IPS DF 4.7 (cell line): ENCODE results near the gene MAST1.
"Not testable (repeated sequence)": the region's sequence is repeated elsewhere in the genome, so short reads cannot be mapped to it uniquely, and the experiment has no call there.

Experiments used
- DNase-seq: peaks from one replicate; pipeline ENCODE4 v3.0.0-alpha.2; 2013; ENCODE audit warnings: low spot score; ENCODE audit errors: extremely low read depth

Gene MAST1

DNA sequence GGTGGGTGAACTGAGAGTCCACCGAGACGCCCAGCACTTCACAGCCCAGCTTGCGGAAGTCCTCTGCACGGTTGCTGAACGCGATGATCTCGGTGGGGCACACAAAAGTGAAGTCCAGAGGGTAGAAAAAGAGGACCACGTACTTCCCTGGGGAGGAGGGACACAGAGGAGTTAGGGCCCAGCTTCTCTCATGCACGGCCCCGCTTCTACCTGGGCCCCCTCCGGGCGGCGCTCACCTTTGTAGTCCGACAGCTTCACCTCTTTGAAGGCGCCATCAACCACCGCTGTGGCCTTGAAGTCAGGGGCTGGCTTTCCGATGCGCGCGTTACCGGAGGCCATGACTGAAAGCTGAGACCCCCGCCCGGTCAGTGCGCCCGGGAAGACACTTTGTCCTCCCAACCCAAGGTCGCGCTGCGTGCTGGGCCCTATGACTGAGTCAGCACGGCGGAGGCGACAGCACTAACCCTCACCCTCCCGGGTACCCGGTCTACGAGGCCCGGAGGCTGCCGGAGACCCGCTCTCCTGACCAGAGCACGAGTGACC is 37.3 kb upstream of the MAST1 start:
- DNase-seq = no peak

DNA sequence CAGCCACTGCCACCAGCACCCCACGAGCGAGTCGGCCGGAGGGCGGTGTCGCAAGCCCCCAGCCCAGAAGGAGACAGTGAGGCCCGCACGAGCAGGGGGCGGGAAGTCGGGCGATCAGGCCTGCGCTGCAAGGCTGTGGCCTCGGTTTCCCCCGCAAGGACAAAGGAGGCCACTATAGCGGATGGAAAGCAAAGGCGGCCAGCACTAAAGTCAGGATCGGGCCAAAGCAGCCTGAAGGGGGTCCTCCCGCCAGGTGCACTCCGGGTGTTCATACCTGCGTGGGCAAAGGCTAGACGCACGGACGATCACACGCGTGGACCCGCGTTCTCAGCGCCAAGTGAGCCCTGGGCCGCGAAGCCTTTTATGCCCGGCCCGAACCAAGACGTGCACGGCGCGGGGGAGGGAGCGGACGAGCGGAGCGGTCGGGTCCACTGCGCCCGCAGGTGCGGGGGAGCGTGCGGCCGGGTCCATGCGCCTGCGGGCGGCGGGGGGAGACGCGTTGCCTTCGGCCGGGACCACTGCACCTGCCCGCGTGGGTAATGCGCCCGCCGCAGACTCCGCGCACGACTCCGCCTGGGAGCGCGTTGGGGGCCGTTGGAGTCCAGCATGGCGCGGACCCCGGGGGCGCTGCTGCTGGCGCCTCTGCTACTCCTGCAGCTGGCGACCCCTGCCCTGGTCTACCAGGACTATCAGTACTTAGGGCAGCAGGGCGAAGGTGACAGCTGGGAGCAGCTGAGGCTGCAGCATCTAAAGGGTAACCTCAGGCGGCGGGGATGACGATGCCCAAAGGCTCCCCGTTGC is 36.6 kb upstream of the MAST1 start, which contains the start of the genes PRDX2 and THSD8:
PRDX2 (minus strand) TSS at position 335 of the 801 bp plus-strand sequence. CDS start 539 bp downstream, outside the sequence.
THSD8 (plus strand) TSS at position 604 of the 801 bp plus-strand sequence; CDS start at position 607, 3 bp downstream.
- DNase-seq = no peak

DNA sequence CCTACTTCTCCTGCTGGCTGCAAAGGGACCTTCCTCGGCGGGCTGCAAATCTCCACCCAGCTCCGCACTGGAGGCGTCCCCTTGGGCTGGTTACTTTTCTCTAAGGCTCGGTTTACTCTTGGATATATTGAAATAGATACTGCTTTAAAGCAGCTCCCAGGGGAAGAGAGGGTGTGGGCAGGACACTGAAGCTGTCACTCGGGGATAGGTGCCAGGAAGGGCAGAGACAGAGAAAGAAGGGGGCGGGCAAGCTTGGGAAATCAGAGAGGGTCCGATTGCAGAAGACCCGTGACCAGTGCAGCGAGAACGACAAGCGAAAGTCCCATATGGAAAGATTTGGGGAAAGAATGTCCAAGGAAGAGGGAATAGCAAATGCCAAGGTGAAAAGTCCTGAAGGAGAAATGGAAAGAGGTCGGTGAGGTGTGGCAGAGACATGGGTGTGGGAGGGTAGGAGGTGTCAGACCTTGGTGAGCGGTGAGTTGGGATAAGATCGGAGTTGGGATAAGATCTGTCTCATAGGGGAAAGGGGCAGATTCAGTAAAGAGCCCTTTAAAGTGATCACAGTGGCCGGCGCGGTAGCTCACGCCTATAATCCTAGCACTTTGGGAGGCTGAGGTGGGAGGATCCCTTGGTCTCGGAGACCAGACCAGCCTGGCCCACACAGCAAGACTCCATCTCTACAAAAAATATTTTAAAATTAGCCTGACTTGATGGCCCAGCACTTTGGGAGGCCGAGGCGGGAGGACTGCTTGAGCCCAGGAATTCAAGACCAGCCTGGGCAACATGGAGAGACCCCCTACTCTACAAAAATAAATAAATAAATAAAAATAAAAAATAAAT is 35.8 kb upstream of the MAST1 start:
- no peak for DNase-seq

DNA sequence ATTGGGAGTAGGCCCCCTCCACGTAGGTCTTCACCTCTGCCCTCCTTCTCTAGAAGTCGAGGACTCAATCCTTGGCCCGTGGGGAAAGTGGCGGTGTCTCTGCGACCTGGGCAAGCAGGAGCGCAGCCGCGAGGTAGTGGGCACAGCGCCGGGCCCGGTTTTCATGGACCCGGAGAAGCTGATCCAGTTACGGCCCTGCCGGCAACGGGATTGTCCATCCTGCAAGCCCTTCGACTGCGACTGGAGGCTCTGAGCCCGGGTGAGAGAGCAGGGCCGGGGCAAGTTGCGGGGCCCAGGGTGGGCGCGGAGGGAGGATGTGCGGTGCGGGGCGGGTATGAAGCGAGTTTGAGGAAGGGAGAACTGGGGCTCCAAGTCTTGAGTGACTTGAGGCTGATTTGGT is 34.3 kb upstream of the MAST1 start:
- no peak for DNase-seq

DNA sequence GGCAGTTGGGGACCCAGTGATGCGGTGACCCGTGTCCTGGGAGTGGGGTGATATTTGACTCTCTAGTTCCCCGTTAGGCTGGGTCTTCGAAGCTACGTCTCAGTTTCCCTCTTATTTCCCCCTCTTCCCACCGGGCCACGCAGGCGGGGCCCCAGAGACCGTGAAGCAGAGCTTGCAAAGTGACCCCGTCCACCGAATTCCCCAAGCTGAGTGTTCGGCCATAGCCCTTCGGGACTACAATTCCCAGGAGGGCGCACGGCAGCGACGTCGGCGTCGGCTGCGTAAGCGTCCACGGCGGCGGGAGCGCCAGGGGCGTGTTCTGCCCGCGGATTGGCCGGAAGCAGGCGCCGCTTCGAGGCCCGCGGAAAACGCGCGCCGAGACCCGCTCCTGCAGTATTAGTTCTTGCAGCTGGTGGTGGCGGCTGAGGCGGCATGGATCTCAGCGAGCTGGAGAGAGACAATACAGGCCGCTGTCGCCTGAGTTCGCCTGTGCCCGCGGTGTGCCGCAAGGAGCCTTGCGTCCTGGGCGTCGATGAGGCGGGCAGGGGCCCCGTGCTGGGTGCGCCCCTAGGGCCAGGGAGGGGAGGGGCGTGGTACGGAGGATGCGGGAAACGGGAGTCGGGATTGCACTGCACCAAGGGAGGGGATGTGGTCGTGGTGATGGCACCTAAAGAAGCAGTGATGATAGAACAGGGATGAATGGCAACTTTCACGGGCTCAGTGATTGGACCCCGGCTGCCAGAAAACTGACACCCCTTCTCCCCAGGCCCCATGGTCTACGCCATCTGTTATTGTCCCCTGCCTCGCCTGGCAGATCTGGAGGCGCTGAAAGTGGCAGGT is 31.9 kb upstream of the MAST1 start, which contains the start of gene RNASEH2A:
RNASEH2A (plus strand) TSS at position 343 of the 840 bp plus-strand sequence; CDS start at position 433, 90 bp downstream.
- no peak for DNase-seq

DNA sequence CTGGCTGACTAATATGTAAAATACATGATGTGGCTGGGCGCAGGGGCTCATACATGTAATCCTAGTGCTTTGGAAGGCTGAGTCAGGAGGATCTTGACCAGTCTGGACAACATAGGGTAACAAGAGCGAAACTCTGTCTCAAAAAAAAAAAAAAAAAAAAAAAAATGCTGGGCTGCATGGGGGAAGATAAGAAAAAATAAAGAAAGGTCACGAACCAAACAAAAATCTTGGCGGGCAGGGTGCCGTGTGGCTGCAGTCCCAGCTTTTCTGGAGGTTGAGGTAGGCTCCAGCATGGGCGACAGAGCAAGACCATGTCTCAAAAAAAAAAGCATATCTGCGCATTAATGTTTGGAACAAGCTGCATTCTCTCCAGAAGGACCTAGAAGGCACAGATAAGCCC is 23.2 kb upstream of the MAST1 start:
- DNase-seq = no peak

DNA sequence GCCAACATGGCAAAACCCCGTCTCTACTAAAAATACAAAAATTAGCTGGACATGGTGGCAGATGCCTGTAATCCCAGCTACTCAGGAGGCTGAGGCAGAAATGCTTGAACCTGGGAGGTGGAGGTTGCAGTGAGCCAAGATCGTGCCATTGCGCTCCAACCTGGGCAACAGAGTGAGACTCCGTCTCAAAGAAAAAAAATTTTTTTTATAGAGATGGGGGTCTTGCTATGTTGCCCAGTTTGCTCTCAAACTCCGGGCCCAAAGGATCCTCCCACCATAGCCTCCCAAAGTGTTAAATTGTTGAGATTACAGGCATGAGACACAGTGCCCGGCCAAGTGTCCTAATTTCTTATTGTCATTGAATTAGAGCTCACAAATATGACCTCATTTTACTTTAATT is 21.1 kb upstream of the MAST1 start:
- not testable (repeated sequence) for DNase-seq

DNA sequence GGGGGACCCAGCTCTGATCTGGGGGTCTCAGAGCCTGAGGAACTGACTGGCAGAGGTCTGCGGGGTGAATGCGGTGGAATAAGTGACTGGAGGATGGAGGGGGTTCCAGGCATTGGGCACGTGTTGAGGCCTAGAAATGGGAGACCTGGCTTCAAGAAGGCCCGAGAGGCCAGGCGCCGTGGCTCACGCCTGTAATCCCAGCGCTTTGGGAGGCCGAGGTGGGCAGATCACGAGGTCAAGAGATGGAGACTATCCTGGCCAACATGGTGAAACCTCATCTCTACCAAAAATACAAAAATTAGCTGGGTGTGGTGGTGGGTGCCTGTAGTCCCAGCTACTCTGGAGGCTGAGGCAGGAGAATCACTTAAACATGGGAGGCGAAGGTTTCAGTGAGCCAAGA is 20.5 kb upstream of the MAST1 start:
- DNase-seq = not testable (repeated sequence)

DNA sequence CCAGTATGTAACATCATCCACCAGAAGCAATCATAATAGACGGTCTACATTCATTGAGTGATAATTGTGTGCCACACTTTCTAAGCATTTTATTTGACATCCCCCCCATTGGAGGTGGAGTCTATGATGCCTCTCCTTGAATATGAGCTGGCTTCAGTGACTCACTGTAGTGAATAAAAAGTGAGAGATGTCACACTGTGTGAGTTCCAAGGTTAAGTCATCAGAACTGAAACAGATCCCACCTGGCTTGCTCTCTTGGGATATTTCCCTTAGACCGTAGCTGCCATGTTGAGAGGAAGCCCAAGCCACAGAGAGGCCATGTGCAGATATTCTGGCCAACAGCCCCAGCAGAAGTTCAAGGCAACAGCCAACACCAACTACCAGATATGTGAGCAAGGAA is 16.6 kb upstream of the MAST1 start:
- no peak for DNase-seq

DNA sequence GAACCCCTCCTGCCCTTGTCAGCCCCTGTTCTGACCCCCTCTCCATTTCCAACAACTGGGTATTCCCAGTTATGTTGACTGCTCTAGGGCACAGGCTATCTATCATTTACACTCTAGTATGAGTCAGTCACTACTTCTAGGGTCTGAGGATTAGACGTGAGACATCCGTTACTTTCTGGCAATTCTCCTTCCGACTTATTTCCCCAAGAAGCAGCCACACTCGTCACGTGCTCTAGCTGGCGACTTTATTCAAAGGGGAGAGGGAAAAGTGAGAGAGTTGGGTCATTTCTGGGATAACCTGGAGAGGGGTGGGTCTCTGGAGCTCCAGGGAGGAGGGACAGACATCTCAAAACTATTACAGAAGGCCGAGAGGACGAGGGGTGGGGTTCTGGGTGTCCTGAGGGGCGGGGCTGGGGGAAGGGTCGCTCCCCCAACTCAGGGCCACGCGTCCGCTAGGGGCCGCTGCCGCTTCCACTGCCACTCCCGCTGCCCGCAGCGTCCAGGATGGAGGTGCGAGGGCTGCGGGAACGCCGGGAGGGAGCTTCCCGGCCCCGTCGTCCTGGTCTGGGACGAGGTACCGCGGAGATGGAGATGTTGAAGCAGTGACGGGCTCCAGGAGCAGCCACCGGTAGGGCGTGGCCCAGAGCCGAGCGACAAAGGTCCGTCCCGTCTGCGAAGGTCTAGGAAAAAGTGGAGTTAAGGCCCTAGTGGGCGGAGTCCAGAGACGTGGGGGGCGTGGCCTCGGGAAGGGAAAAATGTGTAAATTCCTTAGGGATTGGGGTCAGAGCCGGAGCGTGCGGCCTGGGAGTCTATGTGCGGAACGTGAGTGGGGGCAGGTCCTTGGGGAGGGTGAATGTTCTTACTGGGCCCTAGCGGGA is 12.8 kb upstream of the MAST1 start:
- no peak for DNase-seq

DNA sequence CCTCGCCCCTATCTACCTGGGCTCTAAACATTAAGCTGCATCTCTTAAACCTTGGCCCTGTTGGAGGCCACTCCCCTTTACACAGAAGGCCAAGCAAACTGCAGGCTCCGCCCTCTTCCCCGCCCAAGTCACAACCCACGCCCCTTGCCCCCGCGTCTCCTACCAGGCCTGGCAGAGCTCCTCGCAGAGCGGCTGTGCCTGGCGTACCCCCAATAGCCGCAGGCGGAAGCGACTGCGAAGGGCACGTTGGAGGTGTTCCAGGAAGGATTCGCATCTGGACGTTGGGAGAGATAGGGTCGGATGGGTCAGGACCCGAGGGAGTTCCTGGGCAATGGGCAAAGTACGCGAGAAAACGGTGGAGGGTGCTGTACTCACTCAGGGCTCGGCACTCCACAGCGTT is 9.8 kb upstream of the MAST1 start:
- DNase-seq = no peak

DNA sequence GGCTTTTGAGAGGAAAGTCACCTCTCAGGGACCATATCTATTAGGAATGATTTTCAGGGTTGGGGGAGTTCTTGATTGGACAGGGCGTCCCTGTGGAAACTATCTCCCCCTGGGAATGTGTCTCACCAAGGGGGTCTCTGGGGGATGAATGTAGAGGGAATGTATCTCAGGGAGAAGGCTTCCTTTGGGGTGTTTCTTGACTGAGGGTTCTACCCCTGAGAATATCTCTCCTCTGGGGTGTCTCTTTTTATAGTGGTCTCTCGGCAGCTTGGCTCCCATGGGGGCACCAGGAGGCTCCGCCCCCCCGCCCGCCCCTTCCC is 4.9 kb upstream of the MAST1 start:
- DNase-seq = no peak

DNA sequence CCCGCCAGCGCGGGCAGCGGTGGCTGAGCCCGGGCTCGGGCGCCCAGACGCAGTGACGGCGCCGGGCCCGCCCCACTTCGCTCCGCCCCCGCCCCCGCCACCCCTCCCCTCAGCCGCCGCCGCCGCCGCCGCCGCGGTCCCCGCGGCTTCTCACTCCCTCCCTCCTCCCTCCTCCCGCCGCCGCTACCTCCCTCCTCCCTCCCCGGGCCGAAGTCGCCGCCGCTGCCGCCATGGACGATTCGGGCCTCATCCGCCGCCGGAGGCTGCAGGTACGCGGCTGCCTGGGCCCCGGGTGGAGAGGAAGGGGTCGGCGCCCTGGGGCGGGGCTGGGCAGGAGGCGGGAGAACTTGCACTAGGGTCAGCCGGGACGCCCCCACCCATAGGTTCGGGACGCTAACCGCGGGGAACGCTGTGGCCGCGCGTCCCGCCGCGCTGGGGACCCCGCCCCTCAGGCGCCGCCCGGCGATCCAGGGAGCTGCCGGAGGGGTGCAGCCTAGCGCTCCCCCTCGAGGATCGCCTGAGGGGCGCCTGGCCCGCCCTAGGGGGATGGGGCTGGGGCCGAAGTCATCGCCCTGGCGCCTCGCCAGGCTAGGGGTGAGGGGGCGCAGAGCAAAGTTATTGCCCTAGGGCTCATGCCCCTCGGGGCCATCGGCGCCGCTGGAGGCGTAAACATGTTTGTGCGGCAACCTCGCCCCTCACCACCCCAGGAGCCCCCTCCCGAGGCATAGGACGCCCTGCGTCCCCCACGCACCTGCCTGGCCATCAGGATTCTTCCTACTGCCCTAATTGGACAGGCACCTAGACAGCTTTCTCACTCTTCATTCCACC is 4.4 kb upstream of the MAST1 start:
- no peak for DNase-seq

DNA sequence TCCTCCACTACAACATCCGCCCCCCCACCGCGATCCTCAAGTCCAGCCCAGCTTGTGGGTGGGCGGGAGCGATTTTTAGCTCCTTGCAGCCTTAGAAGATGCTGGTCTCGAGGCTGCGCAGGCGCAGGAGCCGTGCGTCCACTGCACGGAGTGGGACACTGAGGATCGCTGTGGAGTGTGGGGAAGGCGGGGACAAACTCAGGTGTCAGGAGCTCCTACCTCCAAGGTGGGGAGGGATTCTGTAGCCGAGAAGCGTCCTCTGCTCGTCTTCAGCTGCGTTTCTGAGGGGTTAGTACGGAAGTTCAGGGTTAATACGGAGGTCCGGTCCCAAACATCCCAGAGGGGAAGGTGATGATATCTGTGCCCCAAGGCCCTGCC is 3.8 kb upstream of the MAST1 start, which contains the start of gene RTBDN:
RTBDN (minus strand) TSS at position 14 of the 378 bp plus-strand sequence. CDS start 4,600 bp downstream, outside the sequence.
- no peak for DNase-seq

DNA sequence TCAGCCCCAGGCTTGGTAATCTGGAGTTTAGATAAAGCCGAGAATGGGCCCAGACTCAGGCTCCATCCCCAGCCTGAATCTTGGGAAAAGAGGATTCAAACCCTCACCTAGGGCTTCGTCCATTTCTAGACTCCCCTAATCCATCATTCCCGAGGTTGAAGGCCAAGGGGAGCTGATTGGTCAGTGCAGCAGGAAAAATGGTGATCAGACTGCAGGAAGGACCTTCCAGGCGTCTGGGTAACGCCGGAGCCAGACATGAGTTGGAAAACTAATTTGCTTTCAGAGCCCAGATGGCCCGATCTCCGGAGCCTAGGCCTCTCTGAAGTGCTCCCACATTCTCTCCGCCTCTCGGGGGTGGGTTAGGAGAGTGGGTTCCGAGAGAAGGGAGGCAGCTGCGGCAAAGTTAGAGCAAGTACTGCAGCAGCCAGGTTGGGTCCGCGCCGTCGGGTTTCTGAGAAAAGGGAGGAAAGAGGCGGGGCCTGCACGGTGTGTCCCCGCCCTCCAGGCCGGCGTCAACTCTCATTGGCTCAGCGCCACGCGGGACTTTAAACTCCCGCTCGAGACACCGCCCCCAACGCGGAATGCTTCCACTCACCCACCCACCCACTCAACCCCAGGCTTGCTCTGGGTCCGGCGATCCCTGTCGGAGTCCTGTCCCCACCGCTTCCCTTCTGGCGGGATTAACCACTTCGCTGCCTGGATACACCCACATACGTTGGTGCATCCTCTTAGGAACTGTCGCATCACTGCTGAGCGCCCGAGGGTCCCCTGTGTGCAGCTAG is 3.1 kb upstream of the MAST1 start:
- no peak for DNase-seq

DNA sequence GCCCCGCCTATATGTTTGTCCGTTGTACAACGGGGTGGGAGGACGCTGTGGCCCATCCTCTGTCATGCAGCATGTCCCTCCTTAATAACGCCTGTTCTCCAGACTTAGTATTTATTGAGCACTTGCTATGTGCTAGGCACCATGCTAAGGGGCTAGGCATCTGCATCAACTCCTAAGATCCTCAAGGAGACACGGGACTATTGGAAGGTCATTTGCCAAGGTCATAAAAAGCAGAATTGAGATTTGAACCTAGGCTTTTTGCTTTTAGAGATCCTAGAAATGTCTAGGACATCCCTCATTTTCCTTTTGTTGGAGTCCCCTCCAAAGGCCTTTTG is 1.8 kb upstream of the MAST1 start:
- no peak for DNase-seq

DNA sequence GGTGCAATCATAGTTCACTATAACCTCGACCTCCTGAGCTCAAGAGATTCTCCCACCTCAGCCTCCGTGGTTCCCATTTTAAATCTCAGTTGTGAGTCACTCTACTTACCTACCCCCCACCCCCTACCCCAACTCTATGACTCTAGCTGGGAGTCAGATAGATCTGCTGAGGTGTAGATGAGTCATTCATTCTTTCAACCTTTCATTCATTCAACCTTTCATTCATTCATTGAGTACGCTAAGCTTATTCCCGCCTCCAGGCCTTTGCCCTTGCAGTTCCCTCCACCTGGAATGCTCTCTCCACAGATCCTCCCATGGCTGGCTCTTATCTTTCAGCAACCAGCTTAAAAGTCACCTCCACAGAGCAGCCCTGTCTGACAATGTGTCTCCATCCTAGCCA is 1.1 kb upstream of the MAST1 start:
- DNase-seq = no peak

DNA sequence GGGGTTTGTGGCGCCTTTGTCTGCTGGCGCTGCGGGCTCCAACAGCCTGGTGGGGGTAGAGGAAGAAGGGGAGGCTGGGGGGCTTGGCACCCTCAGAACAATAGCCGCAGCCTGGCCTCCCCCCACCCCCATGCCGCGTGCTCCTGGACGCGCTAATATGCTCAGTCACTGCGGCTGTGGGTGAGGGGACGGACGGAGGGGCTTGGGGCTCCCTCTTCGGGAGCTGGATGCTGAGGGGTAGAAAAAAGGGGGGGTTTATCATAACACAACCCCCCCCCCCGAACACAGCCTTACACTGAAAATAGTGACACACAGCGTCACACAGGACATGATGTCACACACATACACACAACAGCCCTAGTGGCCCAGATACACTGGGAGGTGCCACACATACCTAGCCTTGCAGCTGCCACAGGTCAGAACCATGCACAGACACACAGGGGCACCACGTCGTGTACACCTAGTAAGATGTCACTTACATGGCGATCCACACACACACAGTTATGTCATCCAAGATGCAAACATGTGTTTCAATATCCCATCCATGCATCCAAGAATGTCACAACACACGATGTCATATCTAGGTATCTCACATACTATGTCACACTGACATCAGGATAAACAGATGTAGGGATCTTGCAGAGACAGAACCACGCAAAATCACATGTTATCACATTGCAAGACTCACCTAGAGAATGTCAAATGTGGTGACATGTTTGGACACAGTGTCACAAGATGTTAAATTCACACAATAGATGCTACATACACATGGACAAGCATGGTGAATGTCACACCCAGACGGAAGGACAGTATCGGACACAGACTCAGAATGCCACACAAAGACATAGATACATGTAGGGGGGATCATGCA is 806 bp downstream of the MAST1 start:
- DNase-seq = no peak
